IPS-15b (cell line): ENCODE results near the gene NMB.
"Not testable (repeated sequence)": the region's sequence is repeated elsewhere in the genome, so short reads cannot be mapped to it uniquely, and the experiment has no call there.

Experiments used
- H3K27me3 ChIP-seq: one replicate; pipeline ENCODE4 v1.6.1; 2013; ENCODE audit warnings: low read length; ENCODE audit not compliant: control insufficient read depth, insufficient read depth
- H3K36me3 ChIP-seq: one replicate; pipeline ENCODE4 v1.6.1; 2013; ENCODE audit warnings: low read length; ENCODE audit not compliant: control insufficient read depth, insufficient read depth
- H3K4me1 ChIP-seq: one replicate; pipeline ENCODE4 v1.6.1; 2013; ENCODE audit warnings: mild to moderate bottlenecking, low read length; ENCODE audit not compliant: control insufficient read depth, insufficient read depth
- H3K4me3 ChIP-seq: one replicate; pipeline ENCODE4 v1.5.1; 2013; ENCODE audit warnings: low read depth, low read length
- H3K9ac ChIP-seq: one replicate; pipeline ENCODE4 v1.6.1; 2013; ENCODE audit warnings: low read depth, mild to moderate bottlenecking, low read length
- H3K9me3 ChIP-seq: one replicate; pipeline ENCODE4 v1.6.1; 2013; ENCODE audit warnings: mild to moderate bottlenecking, low read length; ENCODE audit not compliant: control insufficient read depth, insufficient read depth

Gene NMB

GRCh38 chr15:84658080-84658787, at the start of gene NMB:
NMB (minus strand) TSS chr15:84658199; CDS start chr15:84658152, 47 bp downstream.
- Histone ChIP-seq H3K9ac (peak within 1 kb of the TSS; percentile 66), H3K4me1 (peaks cover 5% of the 10 kb centered on the region)

GRCh38 chr15:84703808-84704207, 45.8 kb upstream of the NMB start:
- Histone ChIP-seq H3K36me3 (no peaks in the 10 kb centered on the region), H3K4me3 (no peak overlapping the region), H3K9ac (no peak overlapping the region), H3K4me1 (no peaks in the 10 kb centered on the region), H3K9me3 (no peaks in the 10 kb centered on the region), H3K27me3 (no peaks in the 10 kb centered on the region)

More at GRCh38 chr15:84658080-84658787, at the start of gene NMB:
- H3K36me3 ChIP-seq, result no peaks in the 10 kb centered on the region
- peak within 1 kb of the TSS; percentile 63 for H3K4me3 ChIP-seq
- H3K27me3 ChIP-seq, result peaks cover 23% of the 10 kb centered on the region
- no peaks in the 10 kb centered on the region for H3K9me3 ChIP-seq

- no peak overlapping the region for H3K4me3 ChIP-seq
- H3K9ac ChIP-seq, result no peak overlapping the region
- no peaks in the 10 kb centered on the region for H3K9me3 ChIP-seq
- H3K4me1 ChIP-seq, result no peaks in the 10 kb centered on the region
- no peaks in the 10 kb centered on the region for H3K36me3 ChIP-seq
- H3K27me3 ChIP-seq, result no peaks in the 10 kb centered on the region
Measured at GRCh38 chr15:84702961-84703482, 45.0 kb upstream of the NMB start.

GRCh38 chr15:84699538-84700191, 41.7 kb upstream of the NMB start:
- Histone ChIP-seq H3K9ac (no peak overlapping the region), H3K4me3 (no peak overlapping the region), H3K9me3 (no peaks in the 10 kb centered on the region), H3K36me3 (no peaks in the 10 kb centered on the region), H3K27me3 (no peaks in the 10 kb centered on the region), H3K4me1 (no peaks in the 10 kb centered on the region)

GRCh38 chr15:84697236-84697990, 39.4 kb upstream of the NMB start:
- H3K27me3 ChIP-seq, result no peaks in the 10 kb centered on the region
- no peaks in the 10 kb centered on the region for H3K36me3 ChIP-seq
- no peak overlapping the region for H3K9ac ChIP-seq
- H3K9me3 ChIP-seq, result no peaks in the 10 kb centered on the region
- H3K4me1 ChIP-seq, result no peaks in the 10 kb centered on the region
- no peak overlapping the region for H3K4me3 ChIP-seq

GRCh38 chr15:84696757-84697156, 38.8 kb upstream of the NMB start:
- no peak overlapping the region for H3K4me3 ChIP-seq
- H3K9ac ChIP-seq, result no peak overlapping the region
- no peaks in the 10 kb centered on the region for H3K4me1 ChIP-seq
- H3K36me3 ChIP-seq, result no peaks in the 10 kb centered on the region
- no peaks in the 10 kb centered on the region for H3K27me3 ChIP-seq
- no peaks in the 10 kb centered on the region for H3K9me3 ChIP-seq

- Histone ChIP-seq H3K4me1 (no peaks in the 10 kb centered on the region), H3K9ac (no peak overlapping the region), H3K27me3 (no peaks in the 10 kb centered on the region), H3K36me3 (peaks cover 7% of the 10 kb centered on the region), H3K9me3 (no peaks in the 10 kb centered on the region), H3K4me3 (no peak overlapping the region)
Measured at GRCh38 chr15:84690342-84690741, 32.3 kb upstream of the NMB start.

- no peak overlapping the region for H3K4me3 ChIP-seq
- no peaks in the 10 kb centered on the region for H3K4me1 ChIP-seq
- H3K9me3 ChIP-seq, result no peaks in the 10 kb centered on the region
- no peak overlapping the region for H3K9ac ChIP-seq
- no peaks in the 10 kb centered on the region for H3K27me3 ChIP-seq
- peaks cover 7% of the 10 kb centered on the region for H3K36me3 ChIP-seq
Measured at GRCh38 chr15:84689858-84690257, 31.9 kb upstream of the NMB start.

GRCh38 chr15:84686446-84686845, 28.4 kb upstream of the NMB start:
- H3K4me3 ChIP-seq, H3K36me3 ChIP-seq, H3K4me1 ChIP-seq, H3K9ac ChIP-seq, H3K9me3 ChIP-seq, H3K27me3 ChIP-seq: not testable (repeated sequence)

GRCh38 chr15:84685304-84685703, 27.3 kb upstream of the NMB start:
- Histone ChIP-seq H3K27me3 (no peaks in the 10 kb centered on the region), H3K9me3 (no peaks in the 10 kb centered on the region), H3K4me1 (no peaks in the 10 kb centered on the region), H3K4me3 (no peak overlapping the region), H3K9ac (no peak overlapping the region), H3K36me3 (peaks cover 7% of the 10 kb centered on the region)

GRCh38 chr15:84684092-84684491, 26.1 kb upstream of the NMB start:
- no peaks in the 10 kb centered on the region for H3K9me3 ChIP-seq
- no peak overlapping the region for H3K9ac ChIP-seq
- H3K27me3 ChIP-seq, result no peaks in the 10 kb centered on the region
- no peaks in the 10 kb centered on the region for H3K4me1 ChIP-seq
- H3K36me3 ChIP-seq, result peaks cover 5% of the 10 kb centered on the region
- no peak overlapping the region for H3K4me3 ChIP-seq
